GM10266 (cell line): Measurements from ENCODE around the gene CAPG.
A peak's percentile ranks its signal among the peaks of the same experiment; 100 is the strongest.

Experiments
- DNase-seq: peaks from one replicate; pipeline ENCODE4 v3.0.0; 2012; ENCODE audit errors: extremely low spot score
- CTCF ChIP-seq: IDR thresholded peaks from 2 replicates; pipeline ENCODE4 v1.5.1; 2012; ENCODE audit warnings: mild to moderate bottlenecking, low read depth; ENCODE audit not compliant: control insufficient read depth, insufficient read depth; ENCODE audit errors: missing control alignments

The CAPG gene

GRCh38 chr2:85354286-85355072, 55.7 kb downstream of the CAPG start, which contains the start of the genes ELMOD3 and RETSAT:
Gene ELMOD3 (plus strand): TSS chr2:85354769. CDS start chr2:85357199, 2,430 bp downstream.
Gene RETSAT (minus strand): TSS chr2:85354528. CDS start chr2:85354507, 21 bp downstream.
- peak; percentile 94 for DNase-seq
- no peak for TF ChIP-seq CTCF

- no peak for DNase-seq
- TF ChIP-seq CTCF: no peak
Observed at GRCh38 chr2:85353876-85354285, 56.3 kb downstream of the CAPG start.

GRCh38 chr2:85347599-85347998, 62.6 kb downstream of the CAPG start:
- no peak for TF ChIP-seq CTCF
- no peak for DNase-seq
